HG03060 (cell line): Measurements from ENCODE around the gene ZFAND6.

Experiments used
- ATAC-seq: cut with Tn5 transposase; IDR thresholded peaks from one replicate; pipeline ENCODE4 v1.9.1; 2021; ENCODE audit warnings: low read depth, moderate number of reproducible peaks; ENCODE audit not compliant: unreplicated experiment

The ZFAND6 gene

GRCh38 chr15:80161468-80162016 is 102.1 kb downstream of the ZFAND6 start:
- no peak for ATAC-seq

GRCh38 chr15:80162059-80162554 is 102.6 kb downstream of the ZFAND6 start:
- ATAC-seq = no peak

GRCh38 chr15:80163217-80163616 is 103.7 kb downstream of the ZFAND6 start:
- no peak for ATAC-seq

- no peak for ATAC-seq
Observed at GRCh38 chr15:80163897-80164296, 104.4 kb downstream of the ZFAND6 start.

- ATAC-seq = no peak
Observed at GRCh38 chr15:80167936-80168335, 108.5 kb downstream of the ZFAND6 start.

GRCh38 chr15:80168421-80168820 is 108.9 kb downstream of the ZFAND6 start:
- ATAC-seq = no peak

GRCh38 chr15:80169768-80170357 is 110.4 kb downstream of the ZFAND6 start:
- no peak for ATAC-seq

- no peak for ATAC-seq
Observed at GRCh38 chr15:80170596-80170995, 111.1 kb downstream of the ZFAND6 start.

- ATAC-seq = no peak
Observed at GRCh38 chr15:80171787-80172186, 112.3 kb downstream of the ZFAND6 start.

- ATAC-seq = no peak
Observed at GRCh38 chr15:80172401-80172800, 112.9 kb downstream of the ZFAND6 start.

GRCh38 chr15:80173022-80173759 is 113.7 kb downstream of the ZFAND6 start:
- no peak for ATAC-seq

GRCh38 chr15:80174017-80174746 is 114.7 kb downstream of the ZFAND6 start:
- no peak for ATAC-seq

- no peak for ATAC-seq
Observed at GRCh38 chr15:80175436-80175835, 116.0 kb downstream of the ZFAND6 start.

GRCh38 chr15:80176443-80176842 is 117.0 kb downstream of the ZFAND6 start:
- ATAC-seq = no peak

GRCh38 chr15:80177156-80177555 is 117.7 kb downstream of the ZFAND6 start:
- ATAC-seq = no peak

GRCh38 chr15:80179025-80179759 is 119.7 kb downstream of the ZFAND6 start:
- no peak for ATAC-seq

GRCh38 chr15:80179935-80180334 is 120.5 kb downstream of the ZFAND6 start:
- no peak for ATAC-seq

- ATAC-seq = no peak
Observed at GRCh38 chr15:80180468-80180867, 121.0 kb downstream of the ZFAND6 start.

GRCh38 chr15:80180986-80181385 is 121.5 kb downstream of the ZFAND6 start:
- ATAC-seq = no peak

- ATAC-seq = no peak
Observed at GRCh38 chr15:80182611-80183261, 123.3 kb downstream of the ZFAND6 start.
